ENCODE data around the gene COX6A1. TPM values are rescaled to one million over a fixed set of nuclear protein-coding genes. Genes with fewer than 3 reads are reported as not detected.

Gene COX6A1
- total and polyA plus RNA-seq, 2 of the 13 experiments (the other 11 are each of a cell fraction or from before 2014, with no cell fraction given) = 542 to 673 TPM

- 56% methylated on average over 15 of the region's 18 CpGs for WGBS (ENCODE audit: low lambda C conversion rate)
- no TSS peak for BruUV-seq (replicated peaks)
- TF ChIP-seq ZNF577 (CRISPR knock-in tag; IDR thresholded peaks at IDR 0.05; ENCODE audit: borderline replicate concordance, low read depth) = no peak
- no peak for TF ChIP-seq ZNF512B (CRISPR knock-in tag; IDR thresholded peaks at IDR 0.05; ENCODE audit: borderline replicate concordance)
- TF ChIP-seq, protein P1, sequence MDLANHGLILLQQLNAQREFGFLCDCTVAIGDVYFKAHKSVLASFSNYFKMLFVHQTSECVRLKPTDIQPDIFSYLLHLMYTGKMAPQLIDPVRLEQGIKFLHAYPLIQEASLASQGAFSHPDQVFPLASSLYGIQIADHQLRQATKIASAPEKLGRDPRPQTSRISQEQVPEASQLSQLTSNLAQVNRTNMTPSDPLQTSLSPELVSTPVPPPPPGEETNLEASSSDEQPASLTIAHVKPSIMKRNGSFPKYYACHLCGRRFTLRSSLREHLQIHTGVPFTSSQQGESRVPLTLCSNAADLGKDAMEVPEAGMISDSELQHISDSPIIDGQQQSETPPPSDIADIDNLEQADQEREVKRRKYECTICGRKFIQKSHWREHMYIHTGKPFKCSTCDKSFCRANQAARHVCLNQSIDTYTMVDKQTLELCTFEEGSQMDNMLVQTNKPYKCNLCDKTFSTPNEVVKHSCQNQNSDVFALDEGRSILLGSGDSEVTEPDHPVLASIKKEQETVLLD (CRISPR knock-in tag; IDR thresholded peaks at IDR 0.05; ENCODE audit: low read depth) = no peak
- TF ChIP-seq POLR2A (IDR thresholded peaks at IDR 0.05; ENCODE audit: insufficient read depth in 1 of 2, low read depth in 2 of 2, low read length in 2 of 2) = no peak
- no peak for TF ChIP-seq ZNF124 (CRISPR knock-in tag; IDR thresholded peaks at IDR 0.05)
- no peak for TF ChIP-seq ZNF556 (CRISPR knock-in tag; IDR thresholded peaks at IDR 0.05; ENCODE audit: borderline replicate concordance)
- TF ChIP-seq KIAA2018 (CRISPR knock-in tag; IDR thresholded peaks at IDR 0.05; ENCODE audit: borderline replicate concordance) = no peak
- TF ChIP-seq KLF15 (CRISPR knock-in tag; IDR thresholded peaks at IDR 0.05; ENCODE audit: borderline replicate concordance) = no peak
- TF ChIP-seq ZNF792 (CRISPR knock-in tag; IDR thresholded peaks at IDR 0.05) = no peak
These were observed 43.2 kb upstream of the COX6A1 start for GRCh38 chr12:120394483-120395367.

More at GRCh38 chr12:120394483-120395367, 43.2 kb upstream of the COX6A1 start:
- Histone ChIP-seq H3K79me2 (ENCODE audit: insufficient read depth, low read length) (no peaks in the 10 kb centered on the region), H3K9ac (ENCODE audit: insufficient read depth, low read depth, low read length) (no peak overlapping the region), H3K27ac (ENCODE audit: extremely low read length, insufficient read depth, low read length) (no peak overlapping the region), H3K36me3 (replicated peaks in 1 of 2; ENCODE audit: control insufficient read depth in 1 of 2, insufficient read depth in 2 of 2, low read length in 2 of 2) (no peaks in the 10 kb centered on the region), H3K4me3 (replicated peaks in 1 of 3; ENCODE audit: insufficient read depth in 1 of 3, low read depth in 2 of 3, low read length in 3 of 3) (no peak overlapping the region), H3K4me1 (ENCODE audit: insufficient read depth, low read length) (no peaks in the 10 kb centered on the region), H3K27me3 (ENCODE audit: control insufficient read depth in 1 of 2, insufficient read depth in 2 of 2, low read length in 2 of 2) (peaks cover 2 to 15% of the 10 kb centered on the region in 2 experiments; a peak in 4 of 5 replicates), H3K4me2 (ENCODE audit: low read depth, low read length) (no peak overlapping the region), H4K20me1 (ENCODE audit: insufficient read depth, low read length) (no peaks in the 10 kb centered on the region), H3K9me3 (ENCODE audit: low read length) (no peaks in the 10 kb centered on the region), H2AFZ (ENCODE audit: low read length) (no peak overlapping the region)
- CTCF ChIA-PET (ENCODE audit: low intra/inter-chr PET ratio, low total read pairs) = no interaction called here
- POLR2A ChIA-PET = no interaction called here
- ATAC-seq = no peak; the same call in 2 of the 3 replicates
- no peak for DNase-seq (ENCODE audit: low spot score)
- intact Hi-C loops (cut with micrococcal nuclease; ENCODE audit: unreplicated experiment) (no loop called here), in situ Hi-C loops (cut with HindIII; ENCODE audit: extremely low pct_ligation_motif_present, low pct_unique_long_range_greater_than_20kb) (no loop called here)
- no peak for FAIRE-seq

Data from HepG2 (cell line).